NCI-H748 treated with DMSO at 0.1 percent for 48 hours (cell line): Measurements from ENCODE around the gene CA4.
"Not testable (repeated sequence)": the region's sequence is repeated elsewhere in the genome, so short reads cannot be mapped to it uniquely, and the experiment has no call there.

Experiments
- DNase-seq: peaks from one replicate; lab custom pipeline; 2025; lab: John Stamatoyannopoulos, UW

The CA4 gene

GRCh38 chr17:60174767-60175166 lies 25.0 kb downstream of the CA4 start:
- DNase-seq, result not testable (repeated sequence)

GRCh38 chr17:60176763-60177162 lies 27.0 kb downstream of the CA4 start:
- not testable (repeated sequence) for DNase-seq

GRCh38 chr17:60178180-60178579 lies 28.4 kb downstream of the CA4 start:
- DNase-seq, result not testable (repeated sequence)

- not testable (repeated sequence) for DNase-seq
Observed at GRCh38 chr17:60180380-60180779, 30.6 kb downstream of the CA4 start.

GRCh38 chr17:60186372-60186771 lies 36.6 kb downstream of the CA4 start:
- DNase-seq, result not testable (repeated sequence)

GRCh38 chr17:60186846-60187745 lies 37.3 kb downstream of the CA4 start:
- not testable (repeated sequence) for DNase-seq

- DNase-seq, result no peak
Observed at GRCh38 chr17:60188759-60189158, 39.0 kb downstream of the CA4 start.

GRCh38 chr17:60190032-60190431 lies 40.3 kb downstream of the CA4 start:
- not testable (repeated sequence) for DNase-seq

- DNase-seq, result not testable (repeated sequence)
Observed at GRCh38 chr17:60193032-60193431, 43.3 kb downstream of the CA4 start.

- no peak for DNase-seq
Observed at GRCh38 chr17:60193482-60193881, 43.7 kb downstream of the CA4 start.

- not testable (repeated sequence) for DNase-seq
Observed at GRCh38 chr17:60194141-60194540, 44.4 kb downstream of the CA4 start.

GRCh38 chr17:60198630-60199029 lies 48.9 kb downstream of the CA4 start:
- DNase-seq, result not testable (repeated sequence)

GRCh38 chr17:60205782-60206181 lies 56.0 kb downstream of the CA4 start:
- DNase-seq, result not testable (repeated sequence)

GRCh38 chr17:60208302-60208701 lies 58.5 kb downstream of the CA4 start:
- not testable (repeated sequence) for DNase-seq
